ENCODE measurements around the gene DGKK.
"Not testable (repeated sequence)": the region's sequence is repeated elsewhere in the genome, so short reads cannot be mapped to it uniquely, and the experiment has no call there.

Gene DGKK

GRCh38 chrX:50333308-50333707 is 137.3 kb downstream of the DGKK start:
- Histone ChIP-seq H2AFZ (ENCODE audit: low read length) (no peak overlapping the region), H3F3A (ENCODE audit: insufficient read depth, low read length) (no peaks in the 10 kb centered on the region), H4K20me1 (ENCODE audit: insufficient read depth, low read length) (no peaks in the 10 kb centered on the region), H3K9me3 (ENCODE audit: low read length) (no peaks in the 10 kb centered on the region), H3K9ac (ENCODE audit: low read length) (no peak overlapping the region), H3K27me3 (ENCODE audit: insufficient read depth, low read length) (no peaks in the 10 kb centered on the region), H3K79me2 (ENCODE audit: insufficient read depth, low read length) (no peaks in the 10 kb centered on the region), H3K27ac (ENCODE audit: low read depth, low read length, poor library complexity, severe bottlenecking) (no peak overlapping the region), H3K9me2 (ENCODE audit: low read depth, low read length) (no peaks in the 10 kb centered on the region), H3K4me3 (ENCODE audit: low read depth, low read length, poor library complexity, severe bottlenecking) (no peak overlapping the region), H3K4me1 (ENCODE audit: insufficient read depth, low read length, severe bottlenecking) (no peaks in the 10 kb centered on the region), H3K36me3 (ENCODE audit: insufficient read depth, low read length) (no peaks in the 10 kb centered on the region), H3K4me2 (ENCODE audit: low read length) (no peak overlapping the region)
- TF ChIP-seq, protein P1, sequence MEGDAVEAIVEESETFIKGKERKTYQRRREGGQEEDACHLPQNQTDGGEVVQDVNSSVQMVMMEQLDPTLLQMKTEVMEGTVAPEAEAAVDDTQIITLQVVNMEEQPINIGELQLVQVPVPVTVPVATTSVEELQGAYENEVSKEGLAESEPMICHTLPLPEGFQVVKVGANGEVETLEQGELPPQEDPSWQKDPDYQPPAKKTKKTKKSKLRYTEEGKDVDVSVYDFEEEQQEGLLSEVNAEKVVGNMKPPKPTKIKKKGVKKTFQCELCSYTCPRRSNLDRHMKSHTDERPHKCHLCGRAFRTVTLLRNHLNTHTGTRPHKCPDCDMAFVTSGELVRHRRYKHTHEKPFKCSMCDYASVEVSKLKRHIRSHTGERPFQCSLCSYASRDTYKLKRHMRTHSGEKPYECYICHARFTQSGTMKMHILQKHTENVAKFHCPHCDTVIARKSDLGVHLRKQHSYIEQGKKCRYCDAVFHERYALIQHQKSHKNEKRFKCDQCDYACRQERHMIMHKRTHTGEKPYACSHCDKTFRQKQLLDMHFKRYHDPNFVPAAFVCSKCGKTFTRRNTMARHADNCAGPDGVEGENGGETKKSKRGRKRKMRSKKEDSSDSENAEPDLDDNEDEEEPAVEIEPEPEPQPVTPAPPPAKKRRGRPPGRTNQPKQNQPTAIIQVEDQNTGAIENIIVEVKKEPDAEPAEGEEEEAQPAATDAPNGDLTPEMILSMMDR (IDR thresholded peaks at IDR 0.05; ENCODE audit: low read length), result no peak
- TF ChIP-seq EZH2 (IDR thresholded peaks at IDR 0.05; ENCODE audit: borderline replicate concordance, low read length), result no peak

DNA sequence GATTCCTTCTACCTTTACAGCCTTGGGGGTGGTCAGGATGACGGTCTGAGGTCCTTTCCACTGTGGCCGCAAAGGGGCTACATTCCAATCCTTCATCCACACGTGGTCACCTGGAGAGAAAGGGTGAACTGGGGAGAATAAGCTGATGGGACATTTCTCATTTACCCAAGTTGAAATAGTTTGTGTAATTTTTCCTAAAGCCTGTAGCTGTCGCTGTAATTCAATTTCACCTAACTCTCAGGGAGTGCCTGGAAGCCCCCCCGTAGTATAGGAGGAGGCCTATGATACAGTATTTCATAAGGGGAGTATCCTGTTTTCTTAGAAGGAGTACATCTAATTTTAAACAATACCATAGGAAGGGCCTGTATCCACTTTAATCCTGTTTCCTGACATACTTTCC is 138.0 kb downstream of the DGKK start:
- not testable (repeated sequence) for H3K4me1 ChIP-seq (ENCODE audit: insufficient read depth, low read length, severe bottlenecking); H3K9ac ChIP-seq (ENCODE audit: low read length); H3K27me3 ChIP-seq (ENCODE audit: insufficient read depth, low read length); H3K4me3 ChIP-seq (ENCODE audit: low read depth, low read length, poor library complexity, severe bottlenecking); H3K9me2 ChIP-seq (ENCODE audit: low read depth, low read length); H3K9me3 ChIP-seq (ENCODE audit: low read length); H3K36me3 ChIP-seq (ENCODE audit: insufficient read depth, low read length); H3K27ac ChIP-seq (ENCODE audit: low read depth, low read length, poor library complexity, severe bottlenecking); H3K4me2 ChIP-seq (ENCODE audit: low read length); H2AFZ ChIP-seq (ENCODE audit: low read length); H4K20me1 ChIP-seq (ENCODE audit: insufficient read depth, low read length); H3K79me2 ChIP-seq (ENCODE audit: insufficient read depth, low read length); H3F3A ChIP-seq (ENCODE audit: insufficient read depth, low read length)

DNA sequence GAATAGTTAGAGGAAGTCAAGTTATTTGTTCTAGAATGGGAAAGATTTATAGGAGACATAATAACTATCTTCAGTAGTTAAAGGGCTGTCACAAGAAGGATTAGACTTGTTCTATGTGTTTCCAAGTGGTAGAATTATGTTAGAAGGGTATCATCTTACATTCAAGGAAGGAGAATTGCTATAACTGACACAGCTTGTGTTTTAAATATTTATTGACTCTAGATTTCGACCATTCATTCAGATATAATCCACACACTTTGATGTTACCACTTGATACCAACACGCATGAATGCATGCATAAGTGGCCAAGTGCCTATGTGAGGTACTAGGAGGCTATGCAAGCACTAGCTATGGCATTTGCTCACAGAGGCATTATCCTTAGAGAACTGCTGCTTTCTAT is 143.4 kb downstream of the DGKK start:
- no peaks in the 10 kb centered on the region for H3F3A ChIP-seq (ENCODE audit: insufficient read depth, low read length)
- no peaks in the 10 kb centered on the region for H3K9me2 ChIP-seq (ENCODE audit: low read depth, low read length)
- H3K9me3 ChIP-seq (ENCODE audit: low read length), result no peaks in the 10 kb centered on the region
- no peaks in the 10 kb centered on the region for H3K36me3 ChIP-seq (ENCODE audit: insufficient read depth, low read length)
- H4K20me1 ChIP-seq (ENCODE audit: insufficient read depth, low read length), result no peaks in the 10 kb centered on the region
- H3K4me3 ChIP-seq (ENCODE audit: low read depth, low read length, poor library complexity, severe bottlenecking), result no peak overlapping the region
- no peak overlapping the region for H3K27ac ChIP-seq (ENCODE audit: low read depth, low read length, poor library complexity, severe bottlenecking)
- no peaks in the 10 kb centered on the region for H3K27me3 ChIP-seq (ENCODE audit: insufficient read depth, low read length)
- no peaks in the 10 kb centered on the region for H3K79me2 ChIP-seq (ENCODE audit: insufficient read depth, low read length)
- no peaks in the 10 kb centered on the region for H3K4me1 ChIP-seq (ENCODE audit: insufficient read depth, low read length, severe bottlenecking)
- H3K4me2 ChIP-seq (ENCODE audit: low read length), result no peak overlapping the region
- no peak overlapping the region for H3K9ac ChIP-seq (ENCODE audit: low read length)
- H2AFZ ChIP-seq (ENCODE audit: low read length), result no peak overlapping the region
- TF ChIP-seq EZH2 (IDR thresholded peaks at IDR 0.05; ENCODE audit: borderline replicate concordance, low read length), result no peak
- TF ChIP-seq, protein P1 (IDR thresholded peaks at IDR 0.05; ENCODE audit: low read length), result no peak
